Epithelial cell of proximal tubule (primary cell): ENCODE data around the gene SLC22A7. TPM values are rescaled to one million over a fixed set of nuclear protein-coding genes. Genes with fewer than 3 reads are reported as not detected.
"Not testable (repeated sequence)": the region's sequence is repeated elsewhere in the genome, so short reads cannot be mapped to it uniquely, and the experiment has no call there.

ENCODE experiments used
- DNase-seq: peaks from one replicate; pipeline ENCODE4 v3.0.0-alpha.2; 2011; ENCODE audit warnings: low read depth
- H3K4me3 ChIP-seq: 2 replicates; pipeline ENCODE4 v1.5.1; 2011; ENCODE audit warnings: low read depth, mild to moderate bottlenecking, low read length
- total RNA-seq: library from RNA; depleted of rRNA; stranded (reverse); fragments of >200 nt; gene quantifications from 2 replicates; pipeline ENCODE4 v1.2.3, GENCODE V29; 2015
- TF ChIP-seq, protein P1 (sequence below): conservative IDR thresholded peaks from 2 replicates; pipeline ENCODE4 v1.5.1; 2012; ENCODE audit warnings: low read depth, mild to moderate bottlenecking, low read length

The SLC22A7 gene
- total RNA-seq, 1 donor from 2014 or later: not detected

DNA sequence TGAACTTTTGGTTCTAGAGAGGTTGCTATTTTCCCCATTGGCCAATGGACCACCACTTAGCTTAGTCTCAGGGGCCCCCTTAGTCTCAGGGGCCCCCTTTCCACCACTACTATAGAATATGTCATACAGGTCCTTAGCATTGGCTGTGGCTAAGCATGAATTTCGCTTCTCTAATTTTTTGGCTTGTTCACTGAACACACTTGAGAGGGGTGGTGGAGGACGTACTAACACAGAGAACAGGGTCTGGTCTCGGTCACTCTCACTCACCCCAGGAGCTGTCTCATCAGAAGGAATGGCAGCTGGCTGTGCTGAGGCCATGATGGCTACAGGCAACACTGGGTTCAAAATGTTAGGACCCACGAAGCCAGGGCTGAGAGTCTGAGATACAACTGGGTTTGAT is 41.1 kb downstream of the SLC22A7 start:
- TF ChIP-seq, protein P1, sequence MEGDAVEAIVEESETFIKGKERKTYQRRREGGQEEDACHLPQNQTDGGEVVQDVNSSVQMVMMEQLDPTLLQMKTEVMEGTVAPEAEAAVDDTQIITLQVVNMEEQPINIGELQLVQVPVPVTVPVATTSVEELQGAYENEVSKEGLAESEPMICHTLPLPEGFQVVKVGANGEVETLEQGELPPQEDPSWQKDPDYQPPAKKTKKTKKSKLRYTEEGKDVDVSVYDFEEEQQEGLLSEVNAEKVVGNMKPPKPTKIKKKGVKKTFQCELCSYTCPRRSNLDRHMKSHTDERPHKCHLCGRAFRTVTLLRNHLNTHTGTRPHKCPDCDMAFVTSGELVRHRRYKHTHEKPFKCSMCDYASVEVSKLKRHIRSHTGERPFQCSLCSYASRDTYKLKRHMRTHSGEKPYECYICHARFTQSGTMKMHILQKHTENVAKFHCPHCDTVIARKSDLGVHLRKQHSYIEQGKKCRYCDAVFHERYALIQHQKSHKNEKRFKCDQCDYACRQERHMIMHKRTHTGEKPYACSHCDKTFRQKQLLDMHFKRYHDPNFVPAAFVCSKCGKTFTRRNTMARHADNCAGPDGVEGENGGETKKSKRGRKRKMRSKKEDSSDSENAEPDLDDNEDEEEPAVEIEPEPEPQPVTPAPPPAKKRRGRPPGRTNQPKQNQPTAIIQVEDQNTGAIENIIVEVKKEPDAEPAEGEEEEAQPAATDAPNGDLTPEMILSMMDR: no peak
- no peak for DNase-seq
- no peak overlapping the region for H3K4me3 ChIP-seq

DNA sequence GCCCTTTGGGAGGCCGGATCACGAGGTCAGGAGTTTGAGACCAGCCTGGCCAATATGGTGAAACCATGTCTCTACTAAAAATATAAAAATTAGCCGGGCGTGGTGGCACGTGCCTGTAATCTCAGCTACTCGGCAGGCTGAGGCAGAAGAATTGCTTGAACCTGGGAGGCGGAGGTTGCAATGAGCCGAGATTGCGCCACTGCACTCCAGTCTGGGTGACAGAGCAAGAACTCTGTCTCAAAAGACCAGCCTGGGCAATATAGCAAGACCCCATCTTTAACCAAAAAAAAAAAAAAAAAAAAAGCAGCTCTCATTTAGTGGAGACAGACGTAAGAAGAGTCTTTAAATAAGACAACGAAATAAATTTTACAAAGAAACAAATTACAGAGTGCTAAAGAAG is 48.2 kb downstream of the SLC22A7 start:
- H3K4me3 ChIP-seq, DNase-seq: not testable (repeated sequence)

DNA sequence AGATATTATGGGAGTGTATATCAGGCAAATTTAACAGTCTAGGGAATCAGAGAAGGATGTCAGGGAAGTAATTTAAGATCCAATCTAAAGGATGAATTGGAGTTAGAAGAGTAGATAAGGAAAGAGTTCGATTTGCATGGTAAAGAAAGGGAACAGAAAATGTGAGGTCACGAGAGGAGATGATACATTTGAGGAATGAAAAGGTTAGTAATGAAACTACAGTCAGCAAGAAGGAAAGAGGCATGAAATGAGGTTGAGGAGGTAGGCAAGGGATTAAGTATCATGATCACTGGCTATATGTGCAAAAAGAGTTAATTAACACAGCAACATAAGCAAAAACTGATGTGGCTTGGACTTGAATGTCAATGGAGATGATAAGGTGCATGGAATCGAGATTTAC is 49.0 kb downstream of the SLC22A7 start:
- no peak for DNase-seq
- no peak overlapping the region for H3K4me3 ChIP-seq
- TF ChIP-seq, protein P1: no peak

DNA sequence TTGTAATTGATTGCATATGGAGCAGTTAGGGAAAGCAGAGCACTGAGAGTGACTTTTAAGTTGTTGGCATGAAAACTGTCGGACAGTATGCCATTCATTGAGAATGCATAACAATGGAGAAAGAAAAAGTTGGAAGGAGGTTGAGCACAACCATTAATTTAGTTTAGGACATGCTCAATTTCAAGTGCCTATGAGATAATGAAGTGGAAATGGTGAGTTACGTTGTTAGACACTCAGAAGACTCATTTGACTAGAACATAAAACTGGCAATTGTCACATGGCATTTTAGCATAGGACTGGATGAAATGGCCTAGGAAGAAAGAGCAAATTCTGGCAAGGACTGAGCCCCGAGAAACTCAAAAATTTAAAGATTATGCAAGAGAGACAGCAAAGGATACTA is 49.4 kb downstream of the SLC22A7 start:
- TF ChIP-seq, protein P1: no peak
- DNase-seq: no peak
- no peak overlapping the region for H3K4me3 ChIP-seq

DNA sequence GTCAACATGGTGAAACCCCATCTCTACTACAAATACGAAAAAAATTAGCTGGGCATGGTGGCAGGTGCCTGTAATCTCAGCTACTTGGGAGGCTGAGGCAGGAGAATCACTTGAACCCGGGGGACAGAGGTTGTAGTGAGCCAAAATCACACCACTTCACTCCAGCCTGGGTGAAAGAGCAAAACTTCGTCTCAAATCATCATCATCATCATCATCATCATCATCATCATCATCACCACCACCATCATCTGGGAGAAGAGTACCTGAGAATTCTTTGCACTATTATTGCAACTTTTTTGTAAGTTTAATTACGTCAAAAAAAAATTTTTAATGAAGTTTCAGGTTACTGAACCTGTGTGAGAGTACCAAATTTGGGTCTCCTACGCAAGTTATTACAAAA is 53.9 kb downstream of the SLC22A7 start:
- DNase-seq, H3K4me3 ChIP-seq: not testable (repeated sequence)

Other genes with a start within 250 kb of the SLC22A7 start
- gene CUL7, start 244.4 kb upstream of the SLC22A7 start, total RNA-seq: 12.0 and 20.5 TPM in 2 replicates
- gene MRPL2, start 238.8 kb upstream of the SLC22A7 start, total RNA-seq: 16.9 and 45.4 TPM in 2 replicates
- gene KLC4, start 238.6 kb upstream of the SLC22A7 start, total RNA-seq: 8.8 and 10.3 TPM in 2 replicates
- gene PTK7, start 221.9 kb upstream of the SLC22A7 start, total RNA-seq: 84.6 and 91.2 TPM in 2 replicates
- 25.0 and 33.9 TPM in 2 replicates for gene SRF, start 127.0 kb upstream of the SLC22A7 start, total RNA-seq
- gene CUL9, start 116.1 kb upstream of the SLC22A7 start, total RNA-seq: 17.8 and 18.4 TPM in 2 replicates
- 140 and 299 TPM in 2 replicates for gene DNPH1, start 68.8 kb upstream of the SLC22A7 start, total RNA-seq
- under 0.01 and 0.07 TPM in 2 replicates for gene TTBK1, start 54.8 kb upstream of the SLC22A7 start, total RNA-seq
- not detected in 2 replicates for gene CRIP3, start 10.6 kb downstream of the SLC22A7 start, total RNA-seq
- gene ZNF318, start 71.4 kb downstream of the SLC22A7 start, total RNA-seq: 7.5 and 7.7 TPM in 2 replicates
- gene ABCC10, start 129.3 kb downstream of the SLC22A7 start, total RNA-seq: 10.6 and 19.6 TPM in 2 replicates
- gene DLK2, start 157.3 kb downstream of the SLC22A7 start, total RNA-seq: 0.12 and 0.29 TPM in 2 replicates
- gene TJAP1, start 179.3 kb downstream of the SLC22A7 start, total RNA-seq: 17.8 and 18.3 TPM in 2 replicates
- not detected in 2 replicates for gene LRRC73, start 212.1 kb downstream of the SLC22A7 start, total RNA-seq
- 77.7 and 96.9 TPM in 2 replicates for gene YIPF3, start 218.7 kb downstream of the SLC22A7 start, total RNA-seq
- 37.6 and 40.7 TPM in 2 replicates for gene POLR1C, start 218.8 kb downstream of the SLC22A7 start, total RNA-seq